ENCODE measurements around the gene ZNF207. TPM values are rescaled to one million over a fixed set of nuclear protein-coding genes. Genes with fewer than 3 reads are reported as not detected.
"Not testable (repeated sequence)": the region's sequence is repeated elsewhere in the genome, so short reads cannot be mapped to it uniquely, and the experiment has no call there.

ZNF207 gene
- total RNA-seq, 1 donor from 2014 or later: 268 TPM

DNA sequence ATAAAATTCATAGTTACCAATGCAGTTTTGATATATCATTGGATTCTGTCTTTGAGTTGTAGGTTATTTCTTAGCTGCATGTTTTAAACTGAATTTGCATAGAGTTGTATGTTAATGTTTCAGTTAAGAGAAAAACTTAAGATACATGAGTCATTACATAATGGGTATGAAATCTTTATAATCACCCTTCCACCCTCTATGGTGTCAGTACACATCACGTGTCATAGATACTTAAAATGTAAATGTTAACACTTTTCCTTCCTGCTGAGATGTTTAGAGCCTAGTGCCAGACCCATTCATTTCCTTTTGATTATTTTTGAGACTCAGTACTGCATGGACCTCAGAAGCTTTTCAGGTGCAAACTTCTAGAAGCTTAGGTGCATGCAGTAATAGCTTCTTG lies 20.5 kb downstream of the ZNF207 start:
- Mint-ChIP-seq H3K36me3 (ENCODE audit: low read depth) (peaks cover 51% of the 10 kb centered on the region), H3K27ac (no peak overlapping the region)
- intact Hi-C loops (cut with micrococcal nuclease): loop anchor here (2.0 kb wide), 1 partner anchor 20 kb away; the partner anchor contains the start of gene ZNF207

DNA sequence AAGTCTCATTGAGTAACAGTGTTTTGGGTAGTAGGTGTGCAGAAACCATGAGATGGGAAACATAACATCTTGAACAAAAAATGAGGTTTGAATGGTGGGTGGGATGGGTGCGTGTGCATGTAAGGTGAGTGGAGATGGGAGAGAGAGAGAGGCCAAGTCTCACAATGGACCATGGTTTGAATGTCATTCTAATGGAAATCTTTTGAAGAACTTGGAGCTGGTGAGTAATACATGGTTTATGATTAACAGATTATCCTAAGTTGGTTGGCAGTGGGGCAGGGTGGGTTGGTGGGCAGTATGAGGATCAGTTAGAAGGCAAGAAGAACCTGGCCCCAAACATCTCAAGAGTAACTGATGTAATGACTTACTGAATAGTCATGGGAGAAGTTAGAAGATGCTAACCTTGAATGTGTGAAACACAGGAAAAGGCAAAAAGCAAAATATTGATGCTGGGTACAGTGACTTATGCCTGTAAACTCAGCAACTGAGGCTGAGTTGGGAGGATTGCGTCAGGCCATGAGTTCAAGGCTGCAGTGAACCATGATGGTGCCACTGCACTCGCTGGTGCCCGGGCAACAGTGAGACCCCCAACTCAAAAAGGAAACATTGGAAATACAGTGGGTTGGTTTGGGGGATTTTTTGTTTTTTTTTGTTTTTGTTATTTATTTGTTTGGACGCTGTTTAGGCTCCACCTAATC lies 32.7 kb downstream of the ZNF207 start:
- intact Hi-C loops (cut with micrococcal nuclease): no loop called here
- H3K27ac Mint-ChIP-seq: no peak overlapping the region
- no peak overlapping the region for H3K4me3 Mint-ChIP-seq
- H3K4me1 Mint-ChIP-seq (ENCODE audit: low read depth): peaks cover 10% of the 10 kb centered on the region
- H3K9me3 Mint-ChIP-seq: no peaks in the 10 kb centered on the region
- no peak for DNase-seq (ENCODE audit: low spot score)
- peaks cover 40% of the 10 kb centered on the region for H3K36me3 Mint-ChIP-seq (ENCODE audit: low read depth)
- H3K27me3 Mint-ChIP-seq (ENCODE audit: insufficient read depth): no peaks in the 10 kb centered on the region

More for the DNA sequence above, 20.5 kb downstream of the ZNF207 start:
- Mint-ChIP-seq H3K27me3 (ENCODE audit: insufficient read depth) (no peaks in the 10 kb centered on the region), H3K4me1 (ENCODE audit: low read depth) (peaks cover 23% of the 10 kb centered on the region), H3K9me3 (no peaks in the 10 kb centered on the region), H3K4me3 (no peak overlapping the region)
- no peak for DNase-seq (ENCODE audit: low spot score)

- Mint-ChIP-seq H3K27me3 (ENCODE audit: insufficient read depth) (no peaks in the 10 kb centered on the region), H3K36me3 (ENCODE audit: low read depth) (peaks cover 32% of the 10 kb centered on the region), H3K4me1 (ENCODE audit: low read depth) (peaks cover 5% of the 10 kb centered on the region), H3K4me3 (no peak overlapping the region), H3K9me3 (no peaks in the 10 kb centered on the region), H3K27ac (no peak overlapping the region)
- intact Hi-C loops (cut with micrococcal nuclease): no loop called here
- DNase-seq (ENCODE audit: low spot score): no peak
Measured at GRCh38 chr17:32383926-32384434, 34.0 kb downstream of the ZNF207 start.

DNA sequence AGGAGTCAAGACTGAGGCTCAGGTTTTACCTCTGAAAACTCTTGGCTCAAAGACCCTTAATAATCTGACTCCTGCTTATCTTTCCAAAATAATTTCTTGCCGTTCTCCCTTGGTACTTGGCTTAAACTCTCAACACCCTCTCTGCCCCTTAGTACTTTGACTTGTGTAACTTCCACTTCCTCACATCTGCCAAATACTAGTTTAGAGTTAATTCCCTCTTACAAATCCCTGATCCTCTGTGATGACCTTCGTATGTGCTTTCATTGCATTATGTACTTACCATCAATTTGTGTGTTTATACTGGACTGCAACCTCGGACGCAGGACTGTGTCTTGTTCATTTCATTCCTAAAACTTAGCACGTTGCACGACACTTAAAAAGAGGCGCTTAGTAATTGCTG lies 35.2 kb downstream of the ZNF207 start:
- intact Hi-C loops (cut with micrococcal nuclease): no loop called here
- H3K4me1 Mint-ChIP-seq (ENCODE audit: low read depth): peaks cover 5% of the 10 kb centered on the region
- H3K9me3 Mint-ChIP-seq: no peaks in the 10 kb centered on the region
- H3K4me3 Mint-ChIP-seq: no peak overlapping the region
- peaks cover 29% of the 10 kb centered on the region for H3K36me3 Mint-ChIP-seq (ENCODE audit: low read depth)
- no peak overlapping the region for H3K27ac Mint-ChIP-seq
- H3K27me3 Mint-ChIP-seq (ENCODE audit: insufficient read depth): no peaks in the 10 kb centered on the region
- no peak for DNase-seq (ENCODE audit: low spot score)

DNA sequence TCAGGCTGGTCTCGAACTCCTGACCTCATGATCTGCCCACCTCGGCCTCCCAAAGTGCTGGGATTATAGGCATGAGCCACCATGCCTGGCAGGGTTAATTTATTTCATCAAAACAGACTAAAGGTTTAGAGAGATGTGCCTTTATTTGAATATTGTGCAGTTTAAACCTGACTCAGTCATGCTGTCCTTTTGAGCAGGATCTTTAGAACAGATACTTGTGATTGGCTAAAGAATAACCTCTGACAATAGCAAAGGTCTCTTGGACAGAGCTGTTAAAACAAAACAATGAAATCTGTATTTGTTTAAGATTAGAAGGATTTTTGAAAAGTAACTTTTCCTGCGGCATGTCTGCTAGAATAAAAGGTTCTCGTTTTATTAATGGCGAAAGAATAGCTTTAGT lies 36.0 kb downstream of the ZNF207 start:
- Mint-ChIP-seq H3K9me3 (no peaks in the 10 kb centered on the region), H3K27ac (no peak overlapping the region), H3K36me3 (ENCODE audit: low read depth) (peaks cover 23% of the 10 kb centered on the region), H3K27me3 (ENCODE audit: insufficient read depth) (no peaks in the 10 kb centered on the region), H3K4me1 (ENCODE audit: low read depth) (peaks cover 5% of the 10 kb centered on the region), H3K4me3 (no peak overlapping the region)
- intact Hi-C loops (cut with micrococcal nuclease): no loop called here
- DNase-seq (ENCODE audit: low spot score): no peak

- no peak overlapping the region for H3K4me3 Mint-ChIP-seq
- no peak for DNase-seq (ENCODE audit: low spot score)
- H3K27me3 Mint-ChIP-seq (ENCODE audit: insufficient read depth): no peaks in the 10 kb centered on the region
- H3K27ac Mint-ChIP-seq: no peak overlapping the region
- intact Hi-C loops (cut with micrococcal nuclease): no loop called here
- H3K9me3 Mint-ChIP-seq: no peaks in the 10 kb centered on the region
- H3K36me3 Mint-ChIP-seq (ENCODE audit: low read depth): peaks cover 21% of the 10 kb centered on the region
- H3K4me1 Mint-ChIP-seq (ENCODE audit: low read depth): peaks cover 5% of the 10 kb centered on the region
Measured at GRCh38 chr17:32386844-32387243, 36.9 kb downstream of the ZNF207 start.

DNA sequence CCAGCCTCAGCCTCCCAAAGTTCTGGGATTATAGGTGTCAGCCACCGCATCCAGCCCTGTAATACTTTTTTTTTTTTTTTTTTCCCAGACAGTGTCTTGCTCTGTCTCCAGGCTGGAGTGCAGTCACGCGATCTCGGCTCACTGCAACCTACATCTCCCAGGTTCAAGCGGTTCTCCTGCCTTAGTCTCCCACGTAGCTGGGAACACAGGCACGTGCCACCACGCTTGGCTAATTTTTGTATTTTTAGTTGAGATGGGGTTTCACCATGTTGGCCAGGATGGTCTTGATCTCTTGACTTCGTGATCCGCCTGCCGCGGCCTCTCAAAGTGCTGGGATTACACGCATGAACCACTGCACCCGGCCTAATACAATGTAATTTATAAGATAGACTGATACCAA lies 38.2 kb downstream of the ZNF207 start:
- H3K27ac Mint-ChIP-seq; H3K9me3 Mint-ChIP-seq; H3K4me1 Mint-ChIP-seq (ENCODE audit: low read depth); DNase-seq (ENCODE audit: low spot score); intact Hi-C loops (cut with micrococcal nuclease); H3K27me3 Mint-ChIP-seq (ENCODE audit: insufficient read depth); H3K4me3 Mint-ChIP-seq: not testable (repeated sequence)
- H3K36me3 Mint-ChIP-seq (ENCODE audit: low read depth): peaks cover 11% of the 10 kb centered on the region

- no peak overlapping the region for H3K27ac Mint-ChIP-seq
- H3K36me3 Mint-ChIP-seq (ENCODE audit: low read depth): peaks cover 13% of the 10 kb centered on the region
- no peak overlapping the region for H3K4me3 Mint-ChIP-seq
- intact Hi-C loops (cut with micrococcal nuclease): no loop called here
- no peaks in the 10 kb centered on the region for H3K4me1 Mint-ChIP-seq (ENCODE audit: low read depth)
- no peaks in the 10 kb centered on the region for H3K9me3 Mint-ChIP-seq
- no peaks in the 10 kb centered on the region for H3K27me3 Mint-ChIP-seq (ENCODE audit: insufficient read depth)
- no peak for DNase-seq (ENCODE audit: low spot score)
Measured at GRCh38 chr17:32388613-32389459, 38.9 kb downstream of the ZNF207 start.

- no peak overlapping the region for H3K4me3 Mint-ChIP-seq
- H3K27ac Mint-ChIP-seq: no peak overlapping the region
- no peaks in the 10 kb centered on the region for H3K27me3 Mint-ChIP-seq (ENCODE audit: insufficient read depth)
- no peak for DNase-seq (ENCODE audit: low spot score)
- H3K4me1 Mint-ChIP-seq (ENCODE audit: low read depth): no peaks in the 10 kb centered on the region
- intact Hi-C loops (cut with micrococcal nuclease): no loop called here
- H3K36me3 Mint-ChIP-seq (ENCODE audit: low read depth): peaks cover 11% of the 10 kb centered on the region
- H3K9me3 Mint-ChIP-seq: no peaks in the 10 kb centered on the region
Measured at GRCh38 chr17:32393904-32394303, 43.9 kb downstream of the ZNF207 start.

DNA sequence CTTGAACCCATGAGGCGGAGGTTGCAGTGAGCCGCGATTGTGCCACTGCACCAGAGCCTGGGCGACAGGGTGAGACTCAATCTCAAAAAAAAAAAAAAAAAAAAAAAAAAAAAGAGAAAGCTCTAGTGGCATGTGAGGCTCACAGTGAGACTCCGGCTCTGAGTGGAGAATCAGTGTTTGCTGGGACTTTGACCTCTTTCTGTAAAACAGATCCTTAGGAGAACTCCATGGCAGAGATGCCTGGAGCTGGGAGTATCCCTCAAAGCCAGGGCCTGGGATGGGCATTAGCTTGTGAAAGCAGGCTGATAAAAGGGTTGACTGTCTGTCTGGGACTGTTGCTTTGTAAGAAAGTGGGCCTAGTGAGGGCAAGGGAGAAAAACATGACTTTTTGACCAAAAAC lies 46.4 kb downstream of the ZNF207 start:
- H3K4me1 Mint-ChIP-seq (ENCODE audit: low read depth): no peaks in the 10 kb centered on the region
- no peaks in the 10 kb centered on the region for H3K9me3 Mint-ChIP-seq
- DNase-seq (ENCODE audit: low spot score): no peak
- H3K27ac Mint-ChIP-seq: no peak overlapping the region
- intact Hi-C loops (cut with micrococcal nuclease): no loop called here
- H3K4me3 Mint-ChIP-seq: no peak overlapping the region
- no peaks in the 10 kb centered on the region for H3K27me3 Mint-ChIP-seq (ENCODE audit: insufficient read depth)
- peaks cover 8% of the 10 kb centered on the region for H3K36me3 Mint-ChIP-seq (ENCODE audit: low read depth)

DNA sequence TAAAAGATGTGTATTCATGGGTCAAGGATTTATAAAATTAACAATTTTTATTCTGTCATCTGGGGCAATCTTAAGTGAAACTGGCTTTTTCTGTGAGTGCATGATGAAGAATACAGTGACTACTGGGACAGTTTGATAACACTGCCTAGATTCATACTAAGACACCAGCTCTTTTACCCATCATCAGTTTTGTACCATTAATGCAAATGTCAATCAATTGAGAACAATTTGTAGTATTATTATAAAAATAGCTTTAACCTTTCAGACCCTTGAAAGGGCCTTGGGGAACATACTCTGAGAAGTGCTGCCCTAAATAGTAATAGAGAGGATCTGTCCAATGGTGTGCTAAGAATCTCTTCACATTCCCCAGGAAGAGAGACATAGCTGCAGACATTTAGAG lies 49.0 kb downstream of the ZNF207 start:
- Mint-ChIP-seq H3K36me3 (ENCODE audit: low read depth) (peaks cover 5% of the 10 kb centered on the region), H3K27me3 (ENCODE audit: insufficient read depth) (no peaks in the 10 kb centered on the region)

DNA sequence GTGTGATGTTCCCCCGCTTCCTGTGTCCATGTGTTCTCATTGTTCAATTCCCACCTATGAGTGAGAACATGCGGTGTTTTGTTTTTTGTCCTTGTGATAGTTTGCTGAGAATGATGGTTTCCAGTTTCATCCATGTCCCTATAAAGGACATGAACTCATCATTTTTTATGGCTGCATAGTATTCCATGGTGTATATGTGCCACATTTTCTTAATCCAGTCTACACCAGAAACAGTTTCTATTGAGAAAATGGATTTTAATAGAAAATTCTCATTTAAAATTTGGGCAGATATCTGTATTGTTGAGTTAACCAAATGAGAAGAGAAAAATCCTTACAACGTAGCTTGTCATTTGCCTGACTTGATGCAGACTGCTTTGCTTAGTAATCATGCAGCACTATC lies 60.1 kb downstream of the ZNF207 start:
- H3K4me1 Mint-ChIP-seq (ENCODE audit: low read depth); intact Hi-C loops (cut with micrococcal nuclease); H3K9me3 Mint-ChIP-seq; H3K27me3 Mint-ChIP-seq (ENCODE audit: insufficient read depth); H3K36me3 Mint-ChIP-seq (ENCODE audit: low read depth); H3K27ac Mint-ChIP-seq; H3K4me3 Mint-ChIP-seq; DNase-seq (ENCODE audit: low spot score): not testable (repeated sequence)

More for the DNA sequence above, 49.0 kb downstream of the ZNF207 start:
- Mint-ChIP-seq H3K27ac (no peak overlapping the region), H3K9me3 (no peaks in the 10 kb centered on the region), H3K4me1 (ENCODE audit: low read depth) (no peaks in the 10 kb centered on the region), H3K4me3 (no peak overlapping the region)
- DNase-seq (ENCODE audit: low spot score): no peak
- intact Hi-C loops (cut with micrococcal nuclease): no loop called here

DNA sequence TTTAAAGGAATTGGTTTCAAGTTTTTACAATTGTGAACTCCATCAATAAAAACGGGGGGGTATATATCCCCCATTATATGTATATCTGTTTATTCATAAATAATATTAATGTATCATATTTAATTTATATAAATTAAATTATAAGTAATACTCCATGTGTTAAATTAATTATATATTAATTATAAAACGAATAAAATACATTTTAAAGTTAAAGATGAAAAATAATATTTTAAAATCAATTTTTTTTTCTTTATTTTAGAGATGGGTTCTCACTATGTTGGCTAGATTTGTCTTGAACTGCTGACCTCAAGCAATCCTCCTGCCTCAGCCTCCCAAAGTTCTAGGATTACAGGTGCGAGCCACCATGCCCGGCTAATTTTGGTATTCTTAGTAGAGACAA lies 76.9 kb downstream of the ZNF207 start:
- intact Hi-C loops (cut with micrococcal nuclease): no loop called here
- H3K27me3 Mint-ChIP-seq (ENCODE audit: insufficient read depth): no peaks in the 10 kb centered on the region

More for the DNA sequence above, 76.9 kb downstream of the ZNF207 start:
- DNase-seq (ENCODE audit: low spot score): no peak
- Mint-ChIP-seq H3K4me1 (ENCODE audit: low read depth) (no peaks in the 10 kb centered on the region), H3K36me3 (ENCODE audit: low read depth) (peaks cover 5% of the 10 kb centered on the region), H3K27ac (no peak overlapping the region), H3K9me3 (peaks cover 22% of the 10 kb centered on the region), H3K4me3 (no peak overlapping the region)

Measured in activated T-helper 1 cell treated with anti-CD3 and anti-CD28 coated beads, Interleukin-12 subunit alpha, Interleukin-12 subunit beta, Interleukin-2, Interleukin-4 antibody, amounts not matched to agents 30 ng/mL and 10 ng/mL and 1 ng/mL, durations not matched to agents 14 hours and 24 hours and 36 hours (primary cell).